MCF 10A (cell line): ENCODE measurements around the gene RPE. TPM values are rescaled to one million over a fixed set of nuclear protein-coding genes. Genes with fewer than 3 reads are reported as not detected.
A peak's percentile ranks its signal among the peaks of the same experiment; 100 is the strongest.

Experiments
- BruUV-seq: library from RNA; stranded (reverse); fragments of 400-500 nt; replicated peaks from 2 replicates; lab custom pipeline; 2021; lab: Mats Ljungman, UMichigan
- CTCF ChIA-PET: fragments of 300-600 bp; sonication (Branson Sonifier 250); formaldehyde crosslinking; extraction: SDS; loops from one replicate; lab custom pipeline; 2021; ENCODE audit warnings: antibody characterized with exemption, inconsistent platforms; lab: Yijun Ruan, JAX
- POLR2A ChIA-PET: fragments of 300-600, 350-650 bp; sonication (Branson Sonifier 250); formaldehyde crosslinking; extraction: SDS; loops from one replicate; lab custom pipeline; 2020; ENCODE audit warnings: antibody characterized with exemption, inconsistent platforms; lab: Yijun Ruan, JAX
- DNase-seq: peaks from one replicate; pipeline ENCODE4 v3.0.0-alpha.2; 2018; ENCODE audit not compliant: unreplicated experiment
- H3K27ac Mint-ChIP-seq: one replicate; pipeline ENCODE4 v1.8.0; 2022; ENCODE audit warnings: mild to moderate bottlenecking, low read depth, mixed read lengths; ENCODE audit not compliant: unreplicated experiment
- H3K27me3 Mint-ChIP-seq: one replicate; pipeline ENCODE4 v1.8.0; 2022; ENCODE audit warnings: mixed read lengths; ENCODE audit not compliant: insufficient read depth, unreplicated experiment
- H3K36me3 Mint-ChIP-seq: one replicate; pipeline ENCODE4 v1.8.0; 2022; ENCODE audit warnings: mild to moderate bottlenecking, moderate library complexity, mixed read lengths; ENCODE audit not compliant: insufficient read depth, unreplicated experiment
- H3K4me1 Mint-ChIP-seq: one replicate; pipeline ENCODE4 v1.8.0; 2022; ENCODE audit warnings: mixed read lengths; ENCODE audit not compliant: insufficient read depth, unreplicated experiment
- H3K4me3 Mint-ChIP-seq: one replicate; pipeline ENCODE4 v1.8.0; 2022; ENCODE audit warnings: mild to moderate bottlenecking, moderate library complexity, mixed read lengths; ENCODE audit not compliant: unreplicated experiment
- H3K9me3 Mint-ChIP-seq: one replicate; pipeline ENCODE4 v1.8.0; 2022; ENCODE audit warnings: mixed read lengths; ENCODE audit not compliant: unreplicated experiment
- intact Hi-C: fragments of 100-400 bp; cut with micrococcal nuclease; formaldehyde crosslinking; loops from 2 replicates; pipeline ENCODE4 v1.14.1; 2022
- total RNA-seq: library from RNA; stranded (reverse); gene quantifications from 2 replicates; pipeline ENCODE4 v1.2.3, GENCODE V29; 2022
- TF ChIP-seq, protein P1 (sequence below): fragments of 200-600 bp; IDR thresholded peaks from one replicate; pipeline ENCODE4 v1.8.0; 2022; ENCODE audit warnings: antibody characterized with exemption, mild to moderate bottlenecking; ENCODE audit not compliant: unreplicated experiment

Gene RPE
- total RNA-seq, 1 experiment from 2014 or later = 90.6 TPM

DNA sequence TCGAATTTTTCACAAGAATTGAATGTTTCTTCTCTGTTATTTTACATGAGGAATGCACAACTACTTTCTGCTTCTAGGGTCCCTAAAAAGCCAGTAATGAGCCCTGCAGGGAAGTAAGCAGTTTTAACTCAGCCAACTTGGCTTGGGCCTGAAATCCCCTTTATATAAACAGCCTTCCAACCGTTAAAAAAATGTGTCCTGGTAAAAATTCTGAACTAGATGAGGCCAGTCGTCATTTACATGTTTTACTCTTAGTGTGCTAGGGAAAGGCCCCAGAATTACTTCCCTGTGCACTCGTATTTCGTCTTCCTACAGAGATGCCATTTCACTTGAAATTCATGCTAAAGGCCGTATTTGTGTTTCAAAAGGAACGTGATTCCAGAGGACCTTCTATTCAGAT lies 42.4 kb upstream of the RPE start:
- Mint-ChIP-seq H3K36me3 (no peaks in the 10 kb centered on the region), H3K27me3 (no peaks in the 10 kb centered on the region), H3K9me3 (no peaks in the 10 kb centered on the region), H3K4me3 (no peak overlapping the region), H3K4me1 (no peaks in the 10 kb centered on the region), H3K27ac (no peak overlapping the region)
- ChIA-PET POLR2A (no interaction called here), CTCF (interaction anchor here (0.6 to 3.9 kb wide), 29 partner anchors 9 to 1543 kb away, joined by 3 to 29 read pairs (median 5); partner anchors contain the start of gene MAP2)
- BruUV-seq = no TSS peak
- intact Hi-C loops = loop anchor here (5.0 to 10.0 kb wide), 2 partner anchors 165 to 383 kb away; no protein-coding TSS in a partner anchor
- DNase-seq = no peak
- TF ChIP-seq, protein P1, sequence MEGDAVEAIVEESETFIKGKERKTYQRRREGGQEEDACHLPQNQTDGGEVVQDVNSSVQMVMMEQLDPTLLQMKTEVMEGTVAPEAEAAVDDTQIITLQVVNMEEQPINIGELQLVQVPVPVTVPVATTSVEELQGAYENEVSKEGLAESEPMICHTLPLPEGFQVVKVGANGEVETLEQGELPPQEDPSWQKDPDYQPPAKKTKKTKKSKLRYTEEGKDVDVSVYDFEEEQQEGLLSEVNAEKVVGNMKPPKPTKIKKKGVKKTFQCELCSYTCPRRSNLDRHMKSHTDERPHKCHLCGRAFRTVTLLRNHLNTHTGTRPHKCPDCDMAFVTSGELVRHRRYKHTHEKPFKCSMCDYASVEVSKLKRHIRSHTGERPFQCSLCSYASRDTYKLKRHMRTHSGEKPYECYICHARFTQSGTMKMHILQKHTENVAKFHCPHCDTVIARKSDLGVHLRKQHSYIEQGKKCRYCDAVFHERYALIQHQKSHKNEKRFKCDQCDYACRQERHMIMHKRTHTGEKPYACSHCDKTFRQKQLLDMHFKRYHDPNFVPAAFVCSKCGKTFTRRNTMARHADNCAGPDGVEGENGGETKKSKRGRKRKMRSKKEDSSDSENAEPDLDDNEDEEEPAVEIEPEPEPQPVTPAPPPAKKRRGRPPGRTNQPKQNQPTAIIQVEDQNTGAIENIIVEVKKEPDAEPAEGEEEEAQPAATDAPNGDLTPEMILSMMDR = no peak

DNA sequence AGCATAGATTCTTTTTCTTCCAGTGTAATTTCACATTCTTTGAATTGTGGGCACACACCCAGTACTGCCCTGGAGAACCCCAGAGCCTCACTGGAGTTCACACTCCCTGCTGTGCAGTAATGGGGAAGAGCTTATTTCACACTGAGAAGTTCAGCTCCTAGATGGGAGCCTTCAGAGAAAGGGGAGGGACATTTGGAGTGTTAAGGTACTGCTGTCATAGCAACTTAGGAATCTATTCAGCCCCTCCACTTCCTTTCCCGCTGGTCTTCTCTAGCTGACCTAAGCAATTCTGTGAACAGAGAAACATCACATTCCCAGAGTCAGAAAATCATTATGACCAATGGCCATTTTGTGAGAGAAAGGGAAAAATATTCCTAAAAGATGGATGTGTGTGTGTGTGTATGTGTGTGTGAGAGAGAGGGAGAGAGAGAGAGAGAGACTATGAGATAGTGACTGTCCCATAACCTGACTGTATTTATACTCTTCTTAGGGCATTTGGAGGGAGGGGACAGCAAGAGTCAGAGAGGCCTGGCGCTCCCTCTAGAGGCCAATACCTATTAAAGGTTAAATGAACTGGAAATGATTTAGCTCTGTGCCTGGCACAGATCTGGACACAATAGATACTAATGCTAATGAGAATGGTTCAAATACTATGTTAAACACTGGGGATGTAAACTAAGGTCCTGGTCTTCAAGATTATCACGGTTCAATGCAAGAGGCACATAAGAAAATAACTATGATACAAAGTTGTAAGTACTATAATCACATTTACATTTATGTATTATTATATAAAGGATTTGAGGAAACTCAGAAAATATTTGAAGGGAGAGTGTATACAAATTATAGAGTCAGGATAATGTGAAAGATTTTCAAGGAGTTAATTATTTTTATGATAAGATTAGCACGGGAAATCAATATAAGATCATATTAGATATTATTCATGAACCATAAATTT lies 41.5 kb upstream of the RPE start:
- POLR2A ChIA-PET = interaction anchor here (0.6 to 1.3 kb wide), 2 partner anchors 529 to 537 kb away, joined by 3 to 4 read pairs; partner anchors contain the start of gene MAP2
- H3K27ac Mint-ChIP-seq = no peak overlapping the region

DNA sequence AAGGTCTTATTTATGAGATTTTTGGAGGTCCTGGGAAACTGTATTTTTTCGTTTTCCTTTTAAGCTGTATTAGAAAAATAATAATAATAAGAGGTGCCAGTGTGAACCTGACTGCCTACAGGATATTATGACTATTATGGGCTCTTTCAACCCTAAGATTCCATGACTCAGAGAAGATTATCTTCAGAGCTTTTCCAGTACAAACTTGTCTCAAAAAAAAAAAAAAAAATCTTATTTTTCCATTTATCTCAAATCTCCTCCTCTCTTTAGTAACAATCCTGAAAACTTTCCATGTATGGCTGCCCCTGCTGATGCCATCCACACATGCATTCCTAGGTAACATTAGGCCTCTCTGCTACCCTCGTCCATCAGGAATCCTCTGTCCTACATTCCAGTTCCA lies 36.7 kb upstream of the RPE start:
- no peak for DNase-seq
- no peaks in the 10 kb centered on the region for H3K36me3 Mint-ChIP-seq
- H3K27me3 Mint-ChIP-seq = no peaks in the 10 kb centered on the region
- TF ChIP-seq, protein P1 = no peak
- H3K4me1 Mint-ChIP-seq = no peaks in the 10 kb centered on the region
- intact Hi-C loops = loop anchor here (10.0 kb wide), 1 partner anchor 171 kb away; no protein-coding TSS in a partner anchor
- no peak overlapping the region for H3K27ac Mint-ChIP-seq
- no peak overlapping the region for H3K4me3 Mint-ChIP-seq
- POLR2A ChIA-PET = interaction anchor here (1.3 kb wide), 1 partner anchor 10 kb away, joined by 3 read pairs; no protein-coding TSS in a partner anchor
- no peaks in the 10 kb centered on the region for H3K9me3 Mint-ChIP-seq
- no TSS peak for BruUV-seq
- CTCF ChIA-PET = interaction anchor here (0.6 to 1.1 kb wide), 7 partner anchors 11 to 603 kb away, joined by 3 to 4 read pairs (median 3); no protein-coding TSS in a partner anchor

More for the DNA sequence above, 41.5 kb upstream of the RPE start:
- intact Hi-C loops = loop anchor here (1.0 to 10.0 kb wide), 5 partner anchors 166 to 627 kb away; partner anchors contain the start of gene MAP2
- CTCF ChIA-PET = interaction anchor here (0.5 to 3.9 kb wide), 66 partner anchors 8 to 1692 kb away, joined by 3 to 29 read pairs (median 4); partner anchors contain the start of gene MAP2
- Mint-ChIP-seq H3K36me3 (no peaks in the 10 kb centered on the region), H3K4me3 (no peak overlapping the region), H3K9me3 (no peaks in the 10 kb centered on the region), H3K27me3 (no peaks in the 10 kb centered on the region), H3K4me1 (no peaks in the 10 kb centered on the region)
- peak; percentile 73 for DNase-seq
- TF ChIP-seq, protein P1 = peak; percentile 68
- BruUV-seq = no TSS peak

DNA sequence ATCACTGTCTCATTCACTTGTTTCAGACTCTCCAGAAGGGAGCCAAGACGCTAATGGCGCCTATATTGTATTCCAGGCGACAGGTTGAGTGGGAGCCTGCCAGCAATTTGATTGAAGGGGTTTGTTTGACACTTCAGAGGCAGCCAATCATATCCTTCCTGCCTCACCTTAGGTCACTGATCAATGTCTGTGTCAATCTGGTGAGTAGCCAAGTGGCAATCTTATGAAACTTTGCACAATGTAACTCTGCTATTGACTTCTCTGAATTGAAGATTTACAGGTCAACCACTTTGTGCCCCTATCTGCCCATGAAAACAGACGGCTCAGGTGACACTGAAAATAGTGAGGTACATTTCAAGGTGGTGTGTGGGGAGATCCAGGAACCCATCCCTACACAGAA lies 32.7 kb upstream of the RPE start:
- DNase-seq = no peak
- Mint-ChIP-seq H3K4me1 (no peaks in the 10 kb centered on the region), H3K36me3 (no peaks in the 10 kb centered on the region), H3K27me3 (no peaks in the 10 kb centered on the region), H3K4me3 (no peak overlapping the region), H3K9me3 (no peaks in the 10 kb centered on the region), H3K27ac (no peak overlapping the region)
- no TSS peak for BruUV-seq
- ChIA-PET POLR2A (no interaction called here), CTCF (interaction anchor here (0.8 to 1.5 kb wide), 4 partner anchors 8 to 226 kb away, joined by 3 to 6 read pairs (median 4); no protein-coding TSS in a partner anchor)
- TF ChIP-seq, protein P1 = no peak
- intact Hi-C loops = loop anchor here (10.0 kb wide), 2 partner anchors 175 to 425 kb away; no protein-coding TSS in a partner anchor
